ENCODE measurements around the gene SLCO2B1.

- TF ChIP-seq POLR2A (IDR thresholded peaks at IDR 0.05): no peak
- peak; percentile 87 to 93 (median 92) for TF ChIP-seq CTCF (IDR thresholded peaks at IDR 0.05)
Measured at GRCh38 chr11:75204685-75205563, 54.0 kb downstream of the SLCO2B1 start.
